ENCODE measurements around the gene BACH2. TPM values are rescaled to one million over a fixed set of nuclear protein-coding genes. Genes with fewer than 3 reads are reported as not detected.

Gene BACH2
- total and polyA plus RNA-seq, 9 of the 15 experiments (the other 6 are each of a cell fraction or from before 2014, with no cell fraction given) = 0.06 to 3.1 (median 0.59) TPM

DNA sequence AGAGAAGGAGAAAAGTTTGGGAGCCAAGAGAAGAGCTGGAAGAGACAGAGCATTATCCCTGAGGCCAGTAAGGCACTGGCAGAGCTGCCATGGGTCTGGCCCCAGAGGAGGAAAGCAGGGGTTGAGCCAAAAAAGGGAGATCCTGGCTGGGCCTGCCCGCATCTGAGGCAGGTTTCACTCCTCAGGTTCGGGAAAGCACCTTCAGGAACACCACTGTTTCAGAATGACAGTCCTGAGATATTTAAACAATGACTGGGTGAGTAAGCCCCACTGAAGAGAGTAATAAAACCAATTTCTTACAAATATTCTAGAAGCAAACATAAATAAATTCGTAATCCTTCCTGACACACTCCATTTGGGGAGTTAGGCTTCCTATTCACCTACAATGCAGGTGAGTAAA lies 152.2 kb downstream of the BACH2 start:
- Histone ChIP-seq H3K36me3 (ENCODE audit: control insufficient read depth, insufficient read depth, low read length) (no peaks in the 10 kb centered on the region), H4K20me1 (replicated peaks; ENCODE audit: control insufficient read depth, insufficient read depth, low read length) (no peaks in the 10 kb centered on the region), H3K9me1 (ENCODE audit: control insufficient read depth, insufficient read depth, low read length) (no peaks in the 10 kb centered on the region), H3K4me1 (replicated peaks in 1 of 2; ENCODE audit: control insufficient read depth in 2 of 2, insufficient read depth in 2 of 2, low read length in 2 of 2) (no peaks in the 10 kb centered on the region), H3K27me3 (ENCODE audit: control insufficient read depth in 2 of 2, insufficient read depth in 2 of 2, low read length in 2 of 2) (peaks cover 0 to 8% of the 10 kb centered on the region in 2 experiments; a peak in 2 of 5 replicates), H3K9me3 (replicated peaks; ENCODE audit: control insufficient read depth, insufficient read depth, low read depth, low read length) (no peaks in the 10 kb centered on the region), H3K9ac (ENCODE audit: insufficient read depth in 1 of 2, low read depth in 2 of 2, low read length in 2 of 2) (no peak overlapping the region), H3K79me2 (ENCODE audit: control insufficient read depth, insufficient read depth, low read length) (no peaks in the 10 kb centered on the region), H2AFZ (ENCODE audit: low read depth, low read length) (no peak overlapping the region), H3K27ac (ENCODE audit: extremely low read depth, low read depth, low read length) (no peak overlapping the region), H3K4me3 (no peak overlapping the region), H3K4me2 (ENCODE audit: insufficient read depth, low read length) (no peak overlapping the region)
- WGBS (ENCODE audit: insufficient coverage, low coverage, missing lambda C conversion rate) = 4% methylated on average over 3 of the region's 3 CpGs
- ChIA-PET POLR2A (no interaction called here), CTCF (ENCODE audit: low intra/inter-chr PET ratio) (no interaction called here)
- BruUV-seq (replicated peaks) = no TSS peak
- ATAC-seq (no peak), FAIRE-seq (no peak), DNase-seq (ENCODE audit: extremely low read depth in 1 of 4, low spot score in 3 of 4) (no peak)
- intact Hi-C loops (cut with micrococcal nuclease) (no loop called here), in situ Hi-C loops (cut with MboI) (no loop called here)
- TF ChIP-seq RBM15 (IDR thresholded peaks at IDR 0.05; ENCODE audit: insufficient read depth, low read length) (no peak), PKNOX1 (IDR thresholded peaks at IDR 0.05) (no peak), ZNF707 (CRISPR knock-in tag; conservative IDR thresholded peaks at IDR 0.05) (no peak), EP400 (IDR thresholded peaks at IDR 0.05) (no peak), WHSC1 (IDR thresholded peaks at IDR 0.05; ENCODE audit: low read length) (no peak), POLR2G (IDR thresholded peaks at IDR 0.05; ENCODE audit: low read depth, low read length) (no peak), TBP (optimal IDR thresholded peaks at IDR 0.05; ENCODE audit: low read depth, low read length) (no peak), FOSL1 (tag; conservative IDR thresholded peaks at IDR 0.05) (no peak), ESRRB (CRISPR knock-in tag; IDR thresholded peaks at IDR 0.05; ENCODE audit: borderline replicate concordance) (no peak), ZNF512 (tag; IDR thresholded peaks at IDR 0.05) (no peak), ZC3H8 (IDR thresholded peaks at IDR 0.05) (no peak), ZKSCAN8 (CRISPR knock-in tag; IDR thresholded peaks at IDR 0.05) (no peak)
- TF ChIP-seq, protein P1, sequence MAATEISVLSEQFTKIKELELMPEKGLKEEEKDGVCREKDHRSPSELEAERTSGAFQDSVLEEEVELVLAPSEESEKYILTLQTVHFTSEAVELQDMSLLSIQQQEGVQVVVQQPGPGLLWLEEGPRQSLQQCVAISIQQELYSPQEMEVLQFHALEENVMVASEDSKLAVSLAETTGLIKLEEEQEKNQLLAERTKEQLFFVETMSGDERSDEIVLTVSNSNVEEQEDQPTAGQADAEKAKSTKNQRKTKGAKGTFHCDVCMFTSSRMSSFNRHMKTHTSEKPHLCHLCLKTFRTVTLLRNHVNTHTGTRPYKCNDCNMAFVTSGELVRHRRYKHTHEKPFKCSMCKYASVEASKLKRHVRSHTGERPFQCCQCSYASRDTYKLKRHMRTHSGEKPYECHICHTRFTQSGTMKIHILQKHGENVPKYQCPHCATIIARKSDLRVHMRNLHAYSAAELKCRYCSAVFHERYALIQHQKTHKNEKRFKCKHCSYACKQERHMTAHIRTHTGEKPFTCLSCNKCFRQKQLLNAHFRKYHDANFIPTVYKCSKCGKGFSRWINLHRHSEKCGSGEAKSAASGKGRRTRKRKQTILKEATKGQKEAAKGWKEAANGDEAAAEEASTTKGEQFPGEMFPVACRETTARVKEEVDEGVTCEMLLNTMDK (IDR thresholded peaks at IDR 0.05; ENCODE audit: borderline replicate concordance, insufficient read depth, low read depth, low read length, poor library complexity, severe bottlenecking) = no peak

Measured in K562 (cell line).